Stimulated activated CD8-positive, alpha-beta memory T cell treated with anti-CD3 and anti-CD28 coated beads, Interleukin-7, amount 100 ng/mL, for 48 hours (primary cell): ENCODE measurements around the gene GARS1.

Source experiments
- DNase-seq, 2 donors: peaks; one replicate each; pipeline ENCODE4 v3.0.0-alpha.2; 2020; ENCODE audit warnings: low read depth in 1 of 2; ENCODE audit errors: extremely low read depth in 1 of 2

GARS1 gene

DNA sequence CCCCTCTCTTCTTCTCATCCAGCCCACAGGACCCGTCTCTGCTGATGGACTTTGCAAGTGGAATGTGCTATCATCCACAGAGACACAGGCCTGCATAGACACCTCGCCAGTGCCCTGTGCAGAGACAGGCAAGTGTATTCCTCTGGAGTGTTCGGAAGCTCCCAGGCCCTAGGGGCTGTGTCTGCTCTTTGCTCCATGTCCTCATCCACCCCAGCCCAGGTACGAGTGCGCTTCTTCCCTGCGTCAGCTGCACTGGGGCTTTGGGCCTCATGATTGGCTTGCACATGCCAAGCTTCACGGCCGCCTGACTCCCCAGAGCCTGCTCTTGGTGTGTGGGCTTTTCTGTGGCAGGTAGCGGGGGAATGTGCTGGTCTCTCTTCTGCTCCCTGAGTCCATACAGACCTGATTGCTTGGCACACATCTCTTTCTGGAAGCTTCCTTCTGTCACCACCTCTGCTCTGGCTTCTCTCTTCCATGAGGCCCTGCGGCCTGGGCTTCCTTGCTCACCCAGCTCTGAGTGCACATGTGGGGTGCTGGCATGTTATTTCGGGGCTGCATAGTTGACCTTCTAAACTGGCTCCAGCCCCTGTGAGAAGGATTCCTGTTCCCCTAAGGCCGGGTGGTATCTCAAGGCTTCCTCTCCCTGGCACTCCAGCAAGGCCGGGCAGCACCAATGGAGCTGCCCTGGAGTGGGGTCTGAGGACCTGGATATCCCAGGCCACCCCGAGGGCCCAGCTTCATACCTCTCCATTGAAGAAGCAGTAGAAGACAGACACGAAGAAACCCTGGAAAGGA lies 59.8 kb downstream of the GARS1 start:
- no peak for DNase-seq

GRCh38 chr7:30655096-30655970 lies 60.7 kb downstream of the GARS1 start:
- no peak for DNase-seq

- no peak for DNase-seq
These were observed 61.6 kb downstream of the GARS1 start for GRCh38 chr7:30656006-30656957.

- DNase-seq: no peak
These were observed 62.5 kb downstream of the GARS1 start for GRCh38 chr7:30657131-30657530.

- no peak for DNase-seq
These were observed 63.9 kb downstream of the GARS1 start for GRCh38 chr7:30658479-30659074.

GRCh38 chr7:30659312-30659711 lies 64.6 kb downstream of the GARS1 start:
- DNase-seq: no peak

- no peak for DNase-seq
These were observed 65.9 kb downstream of the GARS1 start for GRCh38 chr7:30660331-30661255.

- no peak for DNase-seq
These were observed 67.2 kb downstream of the GARS1 start for GRCh38 chr7:30661926-30662325.

DNA sequence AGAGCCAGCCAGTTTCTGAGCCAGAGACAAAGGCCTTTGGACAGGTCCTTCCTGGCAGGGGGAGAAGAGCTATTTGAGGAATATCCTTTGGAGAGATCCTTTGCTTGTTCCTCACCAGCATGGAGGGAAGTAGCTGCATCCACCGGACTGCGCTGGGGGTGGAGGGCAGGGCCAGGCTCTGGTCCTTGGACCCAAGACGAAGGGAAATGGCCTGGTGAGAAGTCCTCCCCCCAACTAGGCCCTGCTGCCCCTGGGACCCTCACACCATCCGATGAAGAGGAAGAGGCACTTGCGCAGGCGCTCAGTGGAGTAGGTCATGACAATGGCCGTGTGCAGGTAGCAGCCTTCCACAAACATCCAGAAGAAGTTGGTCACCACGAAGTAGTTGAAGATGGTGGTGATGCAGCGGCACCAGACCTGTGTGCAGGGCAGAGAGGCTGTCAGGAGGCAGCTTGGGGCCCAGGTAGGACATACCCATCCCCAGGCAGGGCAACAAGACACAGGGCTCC lies 67.8 kb downstream of the GARS1 start:
- no peak for DNase-seq

- no peak for DNase-seq
These were observed 68.7 kb downstream of the GARS1 start for GRCh38 chr7:30663414-30663813.

- DNase-seq: no peak
These were observed 69.7 kb downstream of the GARS1 start for GRCh38 chr7:30664184-30664885.

DNA sequence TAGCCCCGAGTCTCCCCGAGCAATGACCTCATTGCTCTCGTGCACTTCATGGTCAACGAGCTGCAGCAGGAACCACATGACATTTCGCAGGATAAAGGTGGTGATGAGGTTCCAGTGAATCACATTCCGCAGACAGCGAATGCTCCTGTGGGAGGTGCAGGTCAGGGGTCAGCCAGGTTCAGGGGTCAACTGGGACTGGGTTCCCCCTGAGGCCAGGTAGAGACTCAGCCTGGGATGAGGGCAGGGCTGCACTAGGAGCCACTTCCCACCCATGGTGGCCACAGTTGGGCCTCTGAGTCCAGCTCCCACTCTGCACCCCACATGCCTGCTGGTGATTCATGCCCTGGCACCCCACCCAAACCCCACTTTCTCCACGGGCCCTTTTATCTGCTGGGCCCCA lies 70.4 kb downstream of the GARS1 start:
- DNase-seq: no peak

DNA sequence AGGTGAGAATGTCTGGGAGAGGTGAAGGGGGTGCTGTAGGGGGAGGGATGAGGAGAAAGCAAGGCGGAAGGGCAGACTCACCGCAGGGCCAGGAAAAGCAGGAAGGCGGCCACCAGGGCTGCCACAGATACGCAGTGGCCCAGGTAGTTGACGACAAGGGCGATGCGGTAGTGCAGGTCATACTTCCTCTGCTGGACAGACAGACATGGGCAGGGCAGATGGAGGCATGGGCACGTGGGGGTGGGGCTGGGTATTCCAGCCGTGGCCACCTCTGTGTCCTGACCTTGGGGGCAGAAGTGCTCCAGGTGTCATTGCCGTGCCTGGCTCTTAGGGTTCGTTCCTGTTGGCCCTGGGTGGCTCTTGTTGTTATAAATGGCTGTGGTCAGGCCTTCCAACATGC lies 70.8 kb downstream of the GARS1 start:
- no peak for DNase-seq

GRCh38 chr7:30667172-30667571 lies 72.5 kb downstream of the GARS1 start:
- DNase-seq: no peak

GRCh38 chr7:30668102-30668501 lies 73.4 kb downstream of the GARS1 start:
- DNase-seq: no peak

- no peak for DNase-seq
These were observed 77.3 kb downstream of the GARS1 start for GRCh38 chr7:30671793-30672465.

- DNase-seq: no peak
These were observed 79.7 kb downstream of the GARS1 start for GRCh38 chr7:30674420-30674819.

DNA sequence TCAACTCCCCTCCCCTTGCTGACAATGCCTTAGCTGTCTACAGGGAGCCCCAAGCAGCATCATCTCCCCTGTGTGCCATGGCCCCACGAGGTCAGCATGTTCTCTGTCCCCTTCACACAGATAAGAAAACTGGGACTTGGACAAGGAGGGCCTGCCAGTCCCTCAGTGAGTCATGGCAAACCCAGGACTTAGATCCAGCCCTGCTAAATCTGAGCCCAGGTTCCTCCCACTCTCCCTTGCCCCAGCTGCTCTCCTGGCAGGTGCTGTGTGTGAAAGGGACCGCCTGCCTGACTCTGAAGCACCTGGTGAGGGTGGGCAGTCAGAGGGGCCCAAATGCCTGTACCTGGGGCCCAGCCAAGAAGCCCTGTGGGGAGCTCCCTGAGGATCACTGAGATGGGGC lies 80.2 kb downstream of the GARS1 start:
- no peak for DNase-seq
